ENCODE data around the gene WDR87.

The WDR87 gene

GRCh38 chr19:37943480-37943879 lies 37.1 kb upstream of the WDR87 start:
- no peaks in the 10 kb centered on the region for H3K9me3 ChIP-seq
- H3K27ac ChIP-seq = no peak overlapping the region
- intact Hi-C loops (cut with DNase I; ENCODE audit: low total_unique reads) = no loop called here
- no peak for DNase-seq
- H3K36me3 ChIP-seq = no peaks in the 10 kb centered on the region
- no peaks in the 10 kb centered on the region for H3K4me1 ChIP-seq
- H3K27me3 ChIP-seq = no peaks in the 10 kb centered on the region
- TF ChIP-seq CTCF (IDR thresholded peaks at IDR 0.05) = no peak
- no peak overlapping the region for H3K4me3 ChIP-seq

GRCh38 chr19:37942516-37942902 lies 36.1 kb upstream of the WDR87 start:
- TF ChIP-seq CTCF (IDR thresholded peaks at IDR 0.05) = no peak

GRCh38 chr19:37941782-37942515 lies 35.6 kb upstream of the WDR87 start:
- no peaks in the 10 kb centered on the region for H3K27me3 ChIP-seq
- H3K27ac ChIP-seq = no peak overlapping the region
- H3K9me3 ChIP-seq = no peaks in the 10 kb centered on the region
- DNase-seq = no peak
- H3K36me3 ChIP-seq = no peaks in the 10 kb centered on the region
- no peak overlapping the region for H3K4me3 ChIP-seq
- TF ChIP-seq CTCF (IDR thresholded peaks at IDR 0.05) = no peak
- H3K4me1 ChIP-seq = no peaks in the 10 kb centered on the region
- intact Hi-C loops (cut with DNase I; ENCODE audit: low total_unique reads) = no loop called here

More at GRCh38 chr19:37942516-37942902, 36.1 kb upstream of the WDR87 start:
- no peaks in the 10 kb centered on the region for H3K27me3 ChIP-seq
- H3K36me3 ChIP-seq = no peaks in the 10 kb centered on the region
- intact Hi-C loops (cut with DNase I; ENCODE audit: low total_unique reads) = no loop called here
- no peak overlapping the region for H3K27ac ChIP-seq
- no peaks in the 10 kb centered on the region for H3K4me1 ChIP-seq
- H3K9me3 ChIP-seq = no peaks in the 10 kb centered on the region
- no peak overlapping the region for H3K4me3 ChIP-seq
- DNase-seq = peak in 1 of 2 donors; percentile 21

GRCh38 chr19:37938353-37938752 lies 32.0 kb upstream of the WDR87 start:
- no peak for TF ChIP-seq CTCF (IDR thresholded peaks at IDR 0.05)
- no peak overlapping the region for H3K4me3 ChIP-seq
- H3K36me3 ChIP-seq = peaks cover 0 to 6% (median 3%) of the 10 kb centered on the region in 3 donors
- no peak for DNase-seq
- H3K27ac ChIP-seq = no peak overlapping the region
- peaks cover 0 to 8% (median 4%) of the 10 kb centered on the region in 3 donors for H3K9me3 ChIP-seq
- intact Hi-C loops (cut with DNase I; ENCODE audit: low total_unique reads) = no loop called here
- no peaks in the 10 kb centered on the region for H3K27me3 ChIP-seq
- H3K4me1 ChIP-seq = peaks cover 0 to 8% (median 3%) of the 10 kb centered on the region in 4 donors

- intact Hi-C loops (cut with DNase I; ENCODE audit: low total_unique reads) = no loop called here
- H3K36me3 ChIP-seq = peaks cover 0 to 6% (median 3%) of the 10 kb centered on the region in 3 donors
- no peak overlapping the region for H3K4me3 ChIP-seq
- TF ChIP-seq CTCF (IDR thresholded peaks at IDR 0.05) = no peak
- H3K27me3 ChIP-seq = no peaks in the 10 kb centered on the region
- no peak for DNase-seq
- peaks cover 0 to 8% (median 4%) of the 10 kb centered on the region in 3 donors for H3K9me3 ChIP-seq
- peaks cover 0 to 22% (median 6%) of the 10 kb centered on the region in 4 donors for H3K4me1 ChIP-seq
- H3K27ac ChIP-seq = no peak overlapping the region
These were observed 30.5 kb upstream of the WDR87 start for GRCh38 chr19:37936886-37937285.
